ENCODE measurements around the gene MYCBP.

DNA sequence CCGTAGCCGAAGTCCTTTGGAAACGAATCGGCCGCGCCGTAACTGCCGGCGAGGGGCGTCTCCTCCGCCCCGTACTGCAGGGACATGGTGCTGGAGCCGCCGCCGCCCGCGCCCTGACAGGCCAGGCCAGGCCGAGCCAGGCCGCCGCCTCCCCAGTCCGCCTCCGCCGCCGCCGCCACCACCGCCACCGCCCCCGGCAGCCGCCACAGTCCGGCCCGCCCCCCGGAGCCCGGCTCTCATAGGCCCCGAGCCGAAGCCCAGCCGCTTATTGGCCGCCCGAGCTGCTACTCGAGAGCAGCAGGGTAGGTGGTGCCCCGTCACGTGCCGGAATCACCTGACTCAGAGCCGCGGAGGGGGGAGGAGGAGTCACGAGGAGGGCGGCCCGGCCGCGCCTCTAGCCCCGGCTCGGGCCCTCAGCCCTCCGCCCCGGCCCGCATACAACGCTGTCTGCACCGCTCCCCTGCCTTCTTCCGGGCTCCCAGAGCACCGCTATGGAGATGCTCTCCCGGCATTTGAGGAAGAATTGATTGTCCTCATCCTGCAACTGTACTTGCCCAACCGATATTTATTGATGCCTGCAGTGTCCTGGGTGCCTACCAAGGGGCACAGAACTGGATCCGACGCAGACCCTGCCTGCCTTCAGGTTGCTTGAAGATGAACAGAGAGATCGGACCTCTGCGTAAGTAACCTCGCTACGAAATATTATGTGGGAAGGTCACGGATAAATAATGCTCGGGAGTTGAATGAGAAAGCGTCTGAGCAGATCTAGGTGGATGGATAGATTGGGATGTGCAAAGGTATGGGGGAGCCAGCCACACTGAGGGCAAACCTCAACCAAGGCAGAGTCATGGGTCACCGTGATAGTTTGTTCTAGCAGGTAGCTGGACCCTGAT is 13.3 kb downstream of the MYCBP start, which contains the start of gene RRAGC:
- TF ChIP-seq, protein P1, sequence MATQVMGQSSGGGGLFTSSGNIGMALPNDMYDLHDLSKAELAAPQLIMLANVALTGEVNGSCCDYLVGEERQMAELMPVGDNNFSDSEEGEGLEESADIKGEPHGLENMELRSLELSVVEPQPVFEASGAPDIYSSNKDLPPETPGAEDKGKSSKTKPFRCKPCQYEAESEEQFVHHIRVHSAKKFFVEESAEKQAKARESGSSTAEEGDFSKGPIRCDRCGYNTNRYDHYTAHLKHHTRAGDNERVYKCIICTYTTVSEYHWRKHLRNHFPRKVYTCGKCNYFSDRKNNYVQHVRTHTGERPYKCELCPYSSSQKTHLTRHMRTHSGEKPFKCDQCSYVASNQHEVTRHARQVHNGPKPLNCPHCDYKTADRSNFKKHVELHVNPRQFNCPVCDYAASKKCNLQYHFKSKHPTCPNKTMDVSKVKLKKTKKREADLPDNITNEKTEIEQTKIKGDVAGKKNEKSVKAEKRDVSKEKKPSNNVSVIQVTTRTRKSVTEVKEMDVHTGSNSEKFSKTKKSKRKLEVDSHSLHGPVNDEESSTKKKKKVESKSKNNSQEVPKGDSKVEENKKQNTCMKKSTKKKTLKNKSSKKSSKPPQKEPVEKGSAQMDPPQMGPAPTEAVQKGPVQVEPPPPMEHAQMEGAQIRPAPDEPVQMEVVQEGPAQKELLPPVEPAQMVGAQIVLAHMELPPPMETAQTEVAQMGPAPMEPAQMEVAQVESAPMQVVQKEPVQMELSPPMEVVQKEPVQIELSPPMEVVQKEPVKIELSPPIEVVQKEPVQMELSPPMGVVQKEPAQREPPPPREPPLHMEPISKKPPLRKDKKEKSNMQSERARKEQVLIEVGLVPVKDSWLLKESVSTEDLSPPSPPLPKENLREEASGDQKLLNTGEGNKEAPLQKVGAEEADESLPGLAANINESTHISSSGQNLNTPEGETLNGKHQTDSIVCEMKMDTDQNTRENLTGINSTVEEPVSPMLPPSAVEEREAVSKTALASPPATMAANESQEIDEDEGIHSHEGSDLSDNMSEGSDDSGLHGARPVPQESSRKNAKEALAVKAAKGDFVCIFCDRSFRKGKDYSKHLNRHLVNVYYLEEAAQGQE (IDR thresholded peaks at IDR 0.05; ENCODE audit: insufficient read depth in 1 of 2, low read depth in 2 of 2, low read length in 2 of 2) = no peak
- TF ChIP-seq POLR2AphosphoS5 (IDR thresholded peaks at IDR 0.05; ENCODE audit: low read depth, low read length) (no peak), TAF1 (IDR thresholded peaks at IDR 0.05; ENCODE audit: borderline replicate concordance, insufficient read depth, low read length) (0 out of 2 replicates have a peak, but pooled peaks have one; percentile 58)
